Measurements from ENCODE around the gene FAM222A. TPM values are rescaled to one million over a fixed set of nuclear protein-coding genes. Genes with fewer than 3 reads are reported as not detected.

Gene FAM222A
- total RNA-seq, 1 donor from 2014 or later: 6.2 TPM

- DNase-seq (peak; percentile 41), ATAC-seq (no peak)
- Histone ChIP-seq H3K27ac (no peak overlapping the region), H3K36me3 (no peaks in the 10 kb centered on the region), H3K4me1 (no peaks in the 10 kb centered on the region), H3K9me3 (no peaks in the 10 kb centered on the region), H3K4me3 (no peak overlapping the region), H3K27me3 (no peaks in the 10 kb centered on the region)
- intact Hi-C loops (cut with DNase I): no loop called here
- no peak for TF ChIP-seq CTCF (IDR thresholded peaks at IDR 0.05)
Measured at GRCh38 chr12:109743076-109743910, 29.7 kb downstream of the FAM222A start.

- no peak for ATAC-seq
- H3K9me3 ChIP-seq: no peaks in the 10 kb centered on the region
- peak; percentile 51 for DNase-seq
- no peak for TF ChIP-seq CTCF (IDR thresholded peaks at IDR 0.05)
- no peaks in the 10 kb centered on the region for H3K4me1 ChIP-seq
- H3K36me3 ChIP-seq: no peaks in the 10 kb centered on the region
- no peaks in the 10 kb centered on the region for H3K27me3 ChIP-seq
- intact Hi-C loops (cut with DNase I): no loop called here
- no peak overlapping the region for H3K27ac ChIP-seq
- no peak overlapping the region for H3K4me3 ChIP-seq
Measured at GRCh38 chr12:109744026-109744425, 30.4 kb downstream of the FAM222A start.

- Histone ChIP-seq H3K4me1 (no peaks in the 10 kb centered on the region), H3K9me3 (no peaks in the 10 kb centered on the region), H3K36me3 (no peaks in the 10 kb centered on the region), H3K27ac (no peak overlapping the region), H3K4me3 (no peak overlapping the region), H3K27me3 (no peaks in the 10 kb centered on the region)
- TF ChIP-seq CTCF (IDR thresholded peaks at IDR 0.05): no peak
- intact Hi-C loops (cut with DNase I): no loop called here
- ATAC-seq (no peak), DNase-seq (peak; percentile 6)
Measured at GRCh38 chr12:109744986-109745942, 31.6 kb downstream of the FAM222A start.

- H3K4me3 ChIP-seq: no peak overlapping the region
- H3K27ac ChIP-seq: no peak overlapping the region
- no peaks in the 10 kb centered on the region for H3K4me1 ChIP-seq
- DNase-seq (peak; percentile 20), ATAC-seq (peak; percentile 60)
- H3K27me3 ChIP-seq: no peaks in the 10 kb centered on the region
- H3K9me3 ChIP-seq: peaks cover 7% of the 10 kb centered on the region
- TF ChIP-seq CTCF (IDR thresholded peaks at IDR 0.05): no peak
- no peaks in the 10 kb centered on the region for H3K36me3 ChIP-seq
- intact Hi-C loops (cut with DNase I): no loop called here
Measured at GRCh38 chr12:109752117-109753053, 38.8 kb downstream of the FAM222A start.

GRCh38 chr12:109753054-109753401 is 39.4 kb downstream of the FAM222A start:
- TF ChIP-seq CTCF (IDR thresholded peaks at IDR 0.05): no peak
- ATAC-seq (no peak), DNase-seq (peak; percentile 30)
- no peak overlapping the region for H3K4me3 ChIP-seq
- no peak overlapping the region for H3K27ac ChIP-seq
- H3K36me3 ChIP-seq: no peaks in the 10 kb centered on the region
- H3K4me1 ChIP-seq: no peaks in the 10 kb centered on the region
- intact Hi-C loops (cut with DNase I): no loop called here
- H3K9me3 ChIP-seq: peaks cover 7% of the 10 kb centered on the region
- no peaks in the 10 kb centered on the region for H3K27me3 ChIP-seq
